K562 (cell line): Measurements from ENCODE around the gene EML2. TPM values are rescaled to one million over a fixed set of nuclear protein-coding genes. Genes with fewer than 3 reads are reported as not detected.

Experiments
- ARID4B ChIP-seq: sonication (generic); formaldehyde crosslinking; IDR thresholded peaks from 2 replicates; pipeline ENCODE4 v1.8.0; 2022; ENCODE audit warnings: mild to moderate bottlenecking, missing genetic modification reagents
- KLF10 ChIP-seq: fragments of 250-450 bp; sonication (Bioruptor Pico); IDR thresholded peaks from 2 replicates; pipeline ENCODE4 v1.6.1; 2021; ENCODE audit warnings: matching md5 sums
- NONO ChIP-seq, 2 experiments: fragments of 200-400 bp in 1 of 2; fragments of 450-650 bp in 1 of 2; formaldehyde crosslinking in 1 of 2; IDR thresholded peaks; 2 replicates each; pipeline ENCODE4 v1.6.1; 2017; ENCODE audit warnings: low read depth in 2 of 2, mild to moderate bottlenecking in 2 of 2, moderate library complexity in 2 of 2, low read length in 1 of 2
- ZNF347 ChIP-seq: fragments of 450-650 bp; formaldehyde crosslinking; IDR thresholded peaks from 2 replicates; pipeline ENCODE4 v1.4.0; 2020; ENCODE audit warnings: low read depth, mild to moderate bottlenecking, moderate library complexity
- ZNF695 ChIP-seq: fragments of 450-650 bp; formaldehyde crosslinking; IDR thresholded peaks from 2 replicates; pipeline ENCODE4 v1.4.0; 2020; ENCODE audit warnings: mild to moderate bottlenecking, moderate library complexity
- polyA plus RNA-seq, 8 experiments: library from polyadenylated mRNA; depleted of rRNA in 4 of 8; stranded (reverse) in 5 of 8; unstranded in 3 of 8; fragments of >200 nt; fragmentation: Nextera tagmentation in 2 of 8; fragmentation: Illumina TruSeq in 1 of 8; extraction: Ambion mirVana in 2 of 8; extraction: Trizol in 1 of 8; gene quantifications; 2 replicates each; pipeline versions ENCODE4 v1.2.1 to v1.2.3, GENCODE V29; 2011 to 2014; ENCODE audit warnings: inconsistent platforms in 1 of 8, missing spikeins in 1 of 8
- total RNA-seq, 7 experiments: library from RNA; depleted of rRNA in 6 of 7; stranded (reverse); fragments of >200 nt in 6 of 7; fragmentation: Illumina TruSeq in 2 of 7; extraction: Trizol in 2 of 7; gene quantifications; 2 replicates each; pipeline versions ENCODE4 v1.2.1 to v1.2.3, GENCODE V29; 2011 to 2021; ENCODE audit warnings: low replicate concordance in 1 of 7
- TF ChIP-seq, protein P1 (sequence below): fragments of 450-650 bp; IDR thresholded peaks from 2 replicates; pipeline ENCODE4 v1.6.1; 2018; ENCODE audit not compliant: partially characterized antibody
- TF ChIP-seq, protein P2 (sequence below), 2 experiments: IDR thresholded peaks in 1 of 2; conservative IDR thresholded peaks in 1 of 2; 2 replicates each; pipeline ENCODE4 v1.6.1; 2016; ENCODE audit warnings: low read depth in 2 of 2, mild to moderate bottlenecking in 1 of 2, missing compliant biosample characterization in 1 of 2, missing genetic modification characterization in 1 of 2, moderate library complexity in 1 of 2
- TF ChIP-seq, protein P3 (sequence below): sonication (generic); formaldehyde crosslinking; IDR thresholded peaks from 2 replicates; pipeline ENCODE4 v1.8.1; 2023; ENCODE audit warnings: missing genetic modification reagents, mild to moderate bottlenecking, borderline replicate concordance

EML2 gene
- total and polyA plus RNA-seq, 9 of the 15 experiments (the other 6 are each of a cell fraction or from before 2014, with no cell fraction given), result 2.6 to 69.6 (median 24.8) TPM

DNA sequence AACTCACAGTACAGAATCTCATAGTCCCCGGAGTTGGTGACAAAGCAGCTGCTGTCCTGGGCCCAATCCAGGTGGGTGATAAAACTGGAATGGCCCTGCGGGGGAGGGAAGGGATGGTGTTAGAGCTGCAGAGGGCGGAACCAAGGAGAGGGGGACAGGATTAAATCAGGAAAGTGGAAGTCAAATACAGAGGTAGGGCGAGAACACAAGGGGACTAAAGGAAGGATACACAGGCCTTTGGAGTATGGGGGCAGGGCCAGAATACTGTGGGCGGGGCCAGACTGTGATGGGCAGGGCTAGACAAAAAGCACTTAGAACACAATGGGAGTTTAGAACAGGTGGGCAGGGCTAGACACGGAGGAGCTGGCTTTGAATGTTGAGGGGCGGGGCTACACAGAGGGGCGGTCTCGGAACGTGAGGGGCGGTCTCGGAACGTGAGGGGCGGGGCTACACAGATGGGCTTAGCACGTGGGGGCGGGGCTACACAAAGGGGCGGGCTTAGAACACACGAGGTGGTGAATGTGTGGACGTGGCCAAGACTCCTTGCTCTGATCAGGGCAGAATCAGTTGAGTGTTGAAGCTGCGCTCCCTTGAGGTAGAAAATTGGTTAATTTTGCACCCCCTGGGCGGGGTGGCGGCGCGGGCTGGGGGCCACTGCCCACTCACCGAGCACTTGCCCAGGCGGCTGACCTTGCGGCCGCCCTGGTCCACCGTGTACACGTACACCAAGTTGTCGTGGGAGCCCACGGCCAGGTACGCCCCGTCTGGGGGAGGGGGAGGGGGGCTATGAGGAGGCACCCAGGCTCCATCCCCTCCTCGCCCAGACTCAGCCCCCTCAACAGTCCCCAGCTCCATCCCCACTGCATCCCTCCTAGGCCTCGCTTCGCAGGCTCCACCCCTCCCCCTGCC is 23.1 kb downstream of the EML2 start (continued):
- TF ChIP-seq, protein P1, sequence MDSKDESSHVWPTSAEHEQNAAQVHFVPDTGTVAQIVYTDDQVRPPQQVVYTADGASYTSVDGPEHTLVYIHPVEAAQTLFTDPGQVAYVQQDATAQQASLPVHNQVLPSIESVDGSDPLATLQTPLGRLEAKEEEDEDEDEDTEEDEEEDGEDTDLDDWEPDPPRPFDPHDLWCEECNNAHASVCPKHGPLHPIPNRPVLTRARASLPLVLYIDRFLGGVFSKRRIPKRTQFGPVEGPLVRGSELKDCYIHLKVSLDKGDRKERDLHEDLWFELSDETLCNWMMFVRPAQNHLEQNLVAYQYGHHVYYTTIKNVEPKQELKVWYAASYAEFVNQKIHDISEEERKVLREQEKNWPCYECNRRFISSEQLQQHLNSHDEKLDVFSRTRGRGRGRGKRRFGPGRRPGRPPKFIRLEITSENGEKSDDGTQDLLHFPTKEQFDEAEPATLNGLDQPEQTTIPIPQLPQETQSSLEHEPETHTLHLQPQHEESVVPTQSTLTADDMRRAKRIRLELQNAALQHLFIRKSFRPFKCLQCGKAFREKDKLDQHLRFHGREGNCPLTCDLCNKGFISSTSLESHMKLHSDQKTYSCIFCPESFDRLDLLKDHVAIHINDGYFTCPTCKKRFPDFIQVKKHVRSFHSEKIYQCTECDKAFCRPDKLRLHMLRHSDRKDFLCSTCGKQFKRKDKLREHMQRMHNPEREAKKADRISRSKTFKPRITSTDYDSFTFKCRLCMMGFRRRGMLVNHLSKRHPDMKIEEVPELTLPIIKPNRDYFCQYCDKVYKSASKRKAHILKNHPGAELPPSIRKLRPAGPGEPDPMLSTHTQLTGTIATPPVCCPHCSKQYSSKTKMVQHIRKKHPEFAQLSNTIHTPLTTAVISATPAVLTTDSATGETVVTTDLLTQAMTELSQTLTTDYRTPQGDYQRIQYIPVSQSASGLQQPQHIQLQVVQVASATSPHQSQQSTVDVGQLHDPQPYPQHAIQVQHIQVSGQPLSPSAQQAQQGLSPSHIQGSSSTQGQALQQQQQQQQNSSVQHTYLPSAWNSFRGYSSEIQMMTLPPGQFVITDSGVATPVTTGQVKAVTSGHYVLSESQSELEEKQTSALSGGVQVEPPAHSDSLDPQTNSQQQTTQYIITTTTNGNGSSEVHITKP, result peak; percentile 87
- TF ChIP-seq, protein P2, sequence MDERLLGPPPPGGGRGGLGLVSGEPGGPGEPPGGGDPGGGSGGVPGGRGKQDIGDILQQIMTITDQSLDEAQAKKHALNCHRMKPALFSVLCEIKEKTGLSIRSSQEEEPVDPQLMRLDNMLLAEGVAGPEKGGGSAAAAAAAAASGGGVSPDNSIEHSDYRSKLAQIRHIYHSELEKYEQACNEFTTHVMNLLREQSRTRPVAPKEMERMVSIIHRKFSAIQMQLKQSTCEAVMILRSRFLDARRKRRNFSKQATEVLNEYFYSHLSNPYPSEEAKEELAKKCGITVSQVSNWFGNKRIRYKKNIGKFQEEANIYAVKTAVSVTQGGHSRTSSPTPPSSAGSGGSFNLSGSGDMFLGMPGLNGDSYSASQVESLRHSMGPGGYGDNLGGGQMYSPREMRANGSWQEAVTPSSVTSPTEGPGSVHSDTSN (CRISPR knock-in tag; IDR thresholded peaks at IDR 0.05; ENCODE audit: low read depth), result no peak
- TF ChIP-seq, protein P2 (tag; conservative IDR thresholded peaks at IDR 0.05; ENCODE audit: low read depth), result peak; percentile 66; the same call in 1 of the 2 replicates
- TF ChIP-seq, protein P3, sequence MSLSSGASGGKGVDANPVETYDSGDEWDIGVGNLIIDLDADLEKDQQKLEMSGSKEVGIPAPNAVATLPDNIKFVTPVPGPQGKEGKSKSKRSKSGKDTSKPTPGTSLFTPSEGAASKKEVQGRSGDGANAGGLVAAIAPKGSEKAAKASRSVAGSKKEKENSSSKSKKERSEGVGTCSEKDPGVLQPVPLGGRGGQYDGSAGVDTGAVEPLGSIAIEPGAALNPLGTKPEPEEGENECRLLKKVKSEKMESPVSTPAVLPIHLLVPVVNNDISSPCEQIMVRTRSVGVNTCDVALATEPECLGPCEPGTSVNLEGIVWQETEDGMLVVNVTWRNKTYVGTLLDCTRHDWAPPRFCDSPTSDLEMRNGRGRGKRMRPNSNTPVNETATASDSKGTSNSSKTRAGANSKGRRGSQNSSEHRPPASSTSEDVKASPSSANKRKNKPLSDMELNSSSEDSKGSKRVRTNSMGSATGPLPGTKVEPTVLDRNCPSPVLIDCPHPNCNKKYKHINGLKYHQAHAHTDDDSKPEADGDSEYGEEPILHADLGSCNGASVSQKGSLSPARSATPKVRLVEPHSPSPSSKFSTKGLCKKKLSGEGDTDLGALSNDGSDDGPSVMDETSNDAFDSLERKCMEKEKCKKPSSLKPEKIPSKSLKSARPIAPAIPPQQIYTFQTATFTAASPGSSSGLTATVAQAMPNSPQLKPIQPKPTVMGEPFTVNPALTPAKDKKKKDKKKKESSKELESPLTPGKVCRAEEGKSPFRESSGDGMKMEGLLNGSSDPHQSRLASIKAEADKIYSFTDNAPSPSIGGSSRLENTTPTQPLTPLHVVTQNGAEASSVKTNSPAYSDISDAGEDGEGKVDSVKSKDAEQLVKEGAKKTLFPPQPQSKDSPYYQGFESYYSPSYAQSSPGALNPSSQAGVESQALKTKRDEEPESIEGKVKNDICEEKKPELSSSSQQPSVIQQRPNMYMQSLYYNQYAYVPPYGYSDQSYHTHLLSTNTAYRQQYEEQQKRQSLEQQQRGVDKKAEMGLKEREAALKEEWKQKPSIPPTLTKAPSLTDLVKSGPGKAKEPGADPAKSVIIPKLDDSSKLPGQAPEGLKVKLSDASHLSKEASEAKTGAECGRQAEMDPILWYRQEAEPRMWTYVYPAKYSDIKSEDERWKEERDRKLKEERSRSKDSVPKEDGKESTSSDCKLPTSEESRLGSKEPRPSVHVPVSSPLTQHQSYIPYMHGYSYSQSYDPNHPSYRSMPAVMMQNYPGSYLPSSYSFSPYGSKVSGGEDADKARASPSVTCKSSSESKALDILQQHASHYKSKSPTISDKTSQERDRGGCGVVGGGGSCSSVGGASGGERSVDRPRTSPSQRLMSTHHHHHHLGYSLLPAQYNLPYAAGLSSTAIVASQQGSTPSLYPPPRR, result 0 out of 2 replicates have a peak, but pooled peaks have one; percentile 48
- TF ChIP-seq NONO (IDR thresholded peaks at IDR 0.05; ENCODE audit: low read depth in 2 of 2, low read length in 1 of 2) (no peak), ZNF347 (CRISPR knock-in tag) (no peak), ARID4B (no peak), KLF10 (CRISPR knock-in tag) (no peak), ZNF695 (CRISPR knock-in tag) (no peak)
